Prostate gland (tissue), 2 donors: ENCODE data around the gene INAVA. TPM values are rescaled to one million over a fixed set of nuclear protein-coding genes. Genes with fewer than 3 reads are reported as not detected.
"Not testable (repeated sequence)": the region's sequence is repeated elsewhere in the genome, so short reads cannot be mapped to it uniquely, and the experiment has no call there.

Experiments
- DNase-seq: peaks from one replicate; pipeline ENCODE4 v3.0.0-alpha.2; 2019; ENCODE audit warnings: low spot score
- H3K27ac ChIP-seq, 2 donors: fragments of 200-600 bp; sonication (generic); 2 replicates each; pipeline ENCODE4 v1.5.1; 2017 to 2019
- H3K27me3 ChIP-seq: fragments of 200-600 bp; sonication (generic); replicated peaks from 2 replicates; pipeline ENCODE4 v1.5.1; 2019; ENCODE audit not compliant: insufficient read depth
- H3K36me3 ChIP-seq, 2 donors: fragments of 200-600 bp; sonication (generic); 1 replicate in 1 of 2; 2 replicates in 1 of 2; pipeline versions ENCODE4 v1.5.1 to v1.8.1; 2017 to 2019
- H3K4me1 ChIP-seq: fragments of 200-600 bp; sonication (generic); replicated peaks from 2 replicates; pipeline ENCODE4 v1.5.1; 2019
- H3K4me3 ChIP-seq, 2 donors: fragments of 200-600 bp; sonication (generic); 2 replicates each; pipeline ENCODE4 v1.5.1; 2017 to 2019
- H3K9me3 ChIP-seq: fragments of 200-600 bp; sonication (generic); 2 replicates; pipeline ENCODE4 v1.5.1; 2017
- CTCF ChIP-seq, 4 experiments: fragments of 200-600 bp in 2 of 4; fragments of 450-650 bp in 2 of 4; sonication (generic) in 2 of 4; IDR thresholded peaks; 1 replicate in 3 of 4; 2 replicates in 1 of 4; pipeline ENCODE4 v1.5.1; 2016 to 2019; ENCODE audit warnings: antibody characterized with exemption in 4 of 4, mild to moderate bottlenecking in 2 of 4, moderate library complexity in 2 of 4
- POLR2A ChIP-seq: fragments of 450-650 bp; IDR thresholded peaks from one replicate; pipeline ENCODE4 v1.6.1; 2016; ENCODE audit warnings: antibody characterized with exemption, mild to moderate bottlenecking
- POLR2AphosphoS5 ChIP-seq: sonication (generic); formaldehyde crosslinking; IDR thresholded peaks from one replicate; pipeline ENCODE4 v1.6.1; 2017; ENCODE audit warnings: antibody characterized with exemption
- WGBS: methylation state at CpG from one replicate; pipeline ENCODE4 v1.1.5; 2018; 5-methylcytosine and 5-hydroxymethylcytosine counted together
- intact Hi-C: fragments of 100-400 bp; cut with DNase I; formaldehyde crosslinking; loops from one replicate; pipeline ENCODE4 v1.14.2; 2022
- total RNA-seq, 2 donors: library from RNA; depleted of rRNA; stranded (reverse); fragments of >200 nt; gene quantifications; one replicate each; pipeline ENCODE4 v1.1.0, GENCODE V29; 2016

The INAVA gene
- total RNA-seq, 2 donors from 2014 or later, result 7.4 to 27.1 TPM

GRCh38 chr1:200929530-200930278 is 35.0 kb downstream of the INAVA start:
- no peaks in the 10 kb centered on the region for H3K9me3 ChIP-seq
- intact Hi-C loops, result no loop called here
- no peak overlapping the region for H3K4me3 ChIP-seq
- TF ChIP-seq POLR2A, result no peak
- TF ChIP-seq CTCF (IDR thresholded peaks at IDR 0.05), result no peak
- no peak for TF ChIP-seq POLR2AphosphoS5
- no peak overlapping the region for H3K27ac ChIP-seq
- DNase-seq, result no peak
- H3K27me3 ChIP-seq, result no peaks in the 10 kb centered on the region
- H3K4me1 ChIP-seq, result no peaks in the 10 kb centered on the region
- 81% methylated on average over 4 of the region's 4 CpGs for WGBS
- no peaks in the 10 kb centered on the region for H3K36me3 ChIP-seq

- H3K27ac ChIP-seq, H3K9me3 ChIP-seq, intact Hi-C loops, H3K4me1 ChIP-seq, H3K4me3 ChIP-seq, DNase-seq, H3K36me3 ChIP-seq, H3K27me3 ChIP-seq: not testable (repeated sequence)
- WGBS, result 83% methylated on average over 8 of the region's 8 CpGs
These were observed 35.6 kb downstream of the INAVA start for GRCh38 chr1:200930285-200930684.

GRCh38 chr1:200931776-200932175 is 37.1 kb downstream of the INAVA start:
- no peaks in the 10 kb centered on the region for H3K9me3 ChIP-seq

GRCh38 chr1:200934676-200935245 is 40.1 kb downstream of the INAVA start:
- 96% methylated on average over 13 of the region's 13 CpGs for WGBS
- Histone ChIP-seq H3K27ac (no peak overlapping the region), H3K36me3 (no peaks in the 10 kb centered on the region), H3K4me3 (no peak overlapping the region), H3K9me3 (no peaks in the 10 kb centered on the region), H3K27me3 (no peaks in the 10 kb centered on the region), H3K4me1 (no peaks in the 10 kb centered on the region)
- no peak for TF ChIP-seq POLR2A
- TF ChIP-seq CTCF (IDR thresholded peaks at IDR 0.05), result no peak
- TF ChIP-seq POLR2AphosphoS5, result no peak
- intact Hi-C loops, result no loop called here
- no peak for DNase-seq

More at GRCh38 chr1:200931776-200932175, 37.1 kb downstream of the INAVA start:
- 77% methylated on average over 2 of the region's 2 CpGs for WGBS
- no peak for TF ChIP-seq POLR2AphosphoS5
- TF ChIP-seq POLR2A, result no peak
- no peak for TF ChIP-seq CTCF (IDR thresholded peaks at IDR 0.05)
- Histone ChIP-seq H3K4me3 (no peak overlapping the region), H3K27ac (no peak overlapping the region), H3K27me3 (no peaks in the 10 kb centered on the region), H3K36me3 (no peaks in the 10 kb centered on the region), H3K4me1 (no peaks in the 10 kb centered on the region)
- intact Hi-C loops, result no loop called here
- no peak for DNase-seq

GRCh38 chr1:200935286-200935962 is 40.7 kb downstream of the INAVA start:
- H3K27ac ChIP-seq, DNase-seq, H3K27me3 ChIP-seq, intact Hi-C loops, H3K4me1 ChIP-seq, H3K36me3 ChIP-seq, H3K4me3 ChIP-seq, H3K9me3 ChIP-seq: not testable (repeated sequence)
- 92% methylated on average over 18 of the region's 18 CpGs for WGBS
